RWPE2 (cell line): ENCODE results near the gene RBMS2.

Experiments used
- ATAC-seq: fragments of 200-7000 bp; cut with Tn5 transposase; 3 replicates; pipeline ENCODE4 v1.9.1; 2021; ENCODE audit warnings: low read depth
- DNase-seq: peaks from one replicate; pipeline ENCODE4 v3.0.0-alpha.2; 2020; ENCODE audit warnings: low spot score
- H3K27ac ChIP-seq: fragments of 450-650 bp; 2 replicates; pipeline ENCODE4 v1.5.1; 2017; ENCODE audit warnings: mild to moderate bottlenecking; ENCODE audit not compliant: poor library complexity, severe bottlenecking
- H3K27me3 ChIP-seq: fragments of 250-450 bp; sonication (Bioruptor Pico); 2 replicates; pipeline ENCODE4 v1.5.1; 2021; ENCODE audit warnings: mild to moderate bottlenecking, moderate library complexity; ENCODE audit not compliant: insufficient read depth, poor library complexity, severe bottlenecking
- H3K36me3 ChIP-seq: fragments of 250-450 bp; sonication (Bioruptor Pico); 2 replicates; pipeline ENCODE4 v1.5.1; 2020; ENCODE audit warnings: low read depth, mild to moderate bottlenecking, moderate library complexity
- H3K4me1 ChIP-seq: fragments of 250-450 bp; sonication (Bioruptor Pico); 2 replicates; pipeline ENCODE4 v1.5.1; 2021; ENCODE audit warnings: mild to moderate bottlenecking, moderate library complexity; ENCODE audit not compliant: insufficient read depth, poor library complexity, severe bottlenecking
- H3K4me3 ChIP-seq: fragments of 250-450 bp; sonication (Bioruptor Pico); 2 replicates; pipeline ENCODE4 v1.5.1; 2021; ENCODE audit warnings: mild to moderate bottlenecking, moderate library complexity; ENCODE audit not compliant: severe bottlenecking
- H3K9me3 ChIP-seq: fragments of 250-450 bp; sonication (Bioruptor Pico); 2 replicates; pipeline ENCODE4 v1.5.1; 2021; ENCODE audit warnings: mild to moderate bottlenecking, moderate library complexity; ENCODE audit not compliant: severe bottlenecking
- CTCF ChIP-seq: fragments of 450-650 bp; IDR thresholded peaks from one replicate; pipeline ENCODE4 v1.5.1; 2017; ENCODE audit warnings: mild to moderate bottlenecking, moderate library complexity; ENCODE audit not compliant: poor library complexity, severe bottlenecking

RBMS2 gene

GRCh38 chr12:56529656-56530055 lies 8.0 kb downstream of the RBMS2 start:
- H3K4me1 ChIP-seq: peaks cover 54% of the 10 kb centered on the region
- peak overlapping the region; percentile 98 for H3K27ac ChIP-seq

GRCh38 chr12:56530390-56531055 lies 8.9 kb downstream of the RBMS2 start:
- peaks cover 48% of the 10 kb centered on the region for H3K36me3 ChIP-seq
- peaks cover 45% of the 10 kb centered on the region for H3K4me1 ChIP-seq
- H3K27me3 ChIP-seq: no peaks in the 10 kb centered on the region
- TF ChIP-seq CTCF: no peak
- no peak overlapping the region for H3K4me3 ChIP-seq
- no peaks in the 10 kb centered on the region for H3K9me3 ChIP-seq
- ATAC-seq (no peak), DNase-seq (no peak)
- peak overlapping the region; percentile 98 for H3K27ac ChIP-seq

More at GRCh38 chr12:56529656-56530055, 8.0 kb downstream of the RBMS2 start:
- Histone ChIP-seq H3K9me3 (no peaks in the 10 kb centered on the region), H3K36me3 (peaks cover 52% of the 10 kb centered on the region), H3K27me3 (no peaks in the 10 kb centered on the region), H3K4me3 (no peak overlapping the region)
- ATAC-seq: no peak
- DNase-seq: no peak
- no peak for TF ChIP-seq CTCF

- ATAC-seq: no peak; the same call in 2 of the 3 replicates
- no peak for DNase-seq
- Histone ChIP-seq H3K9me3 (no peaks in the 10 kb centered on the region), H3K27me3 (no peaks in the 10 kb centered on the region), H3K4me1 (peaks cover 12% of the 10 kb centered on the region), H3K36me3 (peaks cover 49% of the 10 kb centered on the region), H3K27ac (peak overlapping the region; percentile 53), H3K4me3 (no peak overlapping the region)
- no peak for TF ChIP-seq CTCF
Observed at GRCh38 chr12:56537546-56537945, 15.9 kb downstream of the RBMS2 start.

- H3K9me3 ChIP-seq: no peaks in the 10 kb centered on the region
- DNase-seq (no peak), ATAC-seq (no peak)
- peaks cover 51% of the 10 kb centered on the region for H3K36me3 ChIP-seq
- no peak overlapping the region for H3K4me3 ChIP-seq
- H3K27ac ChIP-seq: no peak overlapping the region
- H3K27me3 ChIP-seq: no peaks in the 10 kb centered on the region
- H3K4me1 ChIP-seq: peaks cover 11% of the 10 kb centered on the region
- no peak for TF ChIP-seq CTCF
Observed at GRCh38 chr12:56541631-56542030, 20.0 kb downstream of the RBMS2 start.

- TF ChIP-seq CTCF: no peak
- H3K27me3 ChIP-seq: no peaks in the 10 kb centered on the region
- DNase-seq (no peak), ATAC-seq (no peak)
- peaks cover 7% of the 10 kb centered on the region for H3K4me1 ChIP-seq
- no peak overlapping the region for H3K4me3 ChIP-seq
- no peaks in the 10 kb centered on the region for H3K9me3 ChIP-seq
- H3K36me3 ChIP-seq: peaks cover 55% of the 10 kb centered on the region
- no peak overlapping the region for H3K27ac ChIP-seq
Observed at GRCh38 chr12:56542164-56542563, 20.5 kb downstream of the RBMS2 start.
